Pancreas (tissue), 10 donors: ENCODE results near the gene NDUFC1. TPM values are rescaled to one million over a fixed set of nuclear protein-coding genes. Genes with fewer than 3 reads are reported as not detected.

Experiments
- ATAC-seq, 4 donors: fragments of 200-7000 bp; cut with Tn5 transposase; one replicate each; pipeline versions ENCODE4 v1.8.0 to v1.9.1; 2020; ENCODE audit warnings: mild to moderate bottlenecking in 4 of 4, moderate library complexity in 4 of 4
- DNase-seq, 6 donors: peaks; one replicate each; pipeline ENCODE4 v3.0.0-alpha.2; 2020
- FAIRE-seq: peaks from 2 replicates; lab custom pipeline; 2012; peaks lifted over from hg19 to GRCh38; lab: Jason Lieb, UNC
- H3K27ac ChIP-seq, 4 donors: fragments of 200-600 bp; sonication (generic); 1 replicate in 3 of 4; 2 replicates in 1 of 4; pipeline versions ENCODE4 v1.5.0 to v1.8.0; 2020
- H3K27me3 ChIP-seq, 4 donors: fragments of 200-600 bp; one replicate each; pipeline ENCODE4 v1.8.0; 2021
- H3K36me3 ChIP-seq, 3 donors: fragments of 200-600 bp; sonication (generic) in 1 of 3; one replicate each; pipeline versions ENCODE4 v1.5.0 to v1.8.0; 2020 to 2021
- H3K4me1 ChIP-seq, 3 donors: fragments of 200-600 bp; one replicate each; pipeline ENCODE4 v1.8.0; 2021
- H3K4me3 ChIP-seq, 4 donors: fragments of 200-600 bp; sonication (generic) in 2 of 4; one replicate each; pipeline versions ENCODE4 v1.5.0 to v1.8.0; 2020 to 2021
- H3K9me3 ChIP-seq, 4 donors: fragments of 200-600 bp; one replicate each; pipeline ENCODE4 v1.8.0; 2021
- CTCF ChIP-seq, 4 donors: fragments of 200-600 bp; sonication (generic) in 3 of 4; IDR thresholded peaks; one replicate each; pipeline versions ENCODE4 v1.5.0 to v1.8.0; 2021; ENCODE audit warnings: antibody characterized with exemption in 4 of 4
- WGBS, 2 donors: extraction: QIAGEN DNeasy Blood & Tissue Kit; methylation state at CpG; one replicate each; pipeline ENCODE4 v1.1.7; 2013; 5-methylcytosine and 5-hydroxymethylcytosine counted together
- intact Hi-C, 3 donors: fragments of 100-400 bp; cut with DNase I; formaldehyde crosslinking; loops; one replicate each; pipeline versions ENCODE4 v1.11.1 to v1.14.2; 2022
- polyA plus RNA-seq, 2 donors: library from polyadenylated mRNA; stranded (reverse); fragments of 200-250 nt; gene quantifications; one replicate each; pipeline ENCODE4 v1.2.3, GENCODE V29; 2013
- total RNA-seq, 6 donors: library from RNA; stranded (reverse); fragmentation: NEBNext Ultra II Directional in 4 of 6; extraction: Animal tissue kit (Norgen Biotek cat#: 25700) in 4 of 6; gene quantifications; one replicate each; pipeline versions ENCODE4 v1.2.1 to v1.2.4, GENCODE V29; 2021 to 2023
- donor health status: healthy with polysubstance abuse.
- donor health status: DM: no; HTN: no; CAD: no; lungs with moderate emphysema.
- donor health status: DM: no; HTN: no; CAD: no.
- donor health status: control.
- donor health status: control.
- donor health status: Bipolar disorder and iron deficiency.
- donor health status: DM: yes; HTN: yes; CAD: no.
- donor health status: DM: no; HTN: no; CAD: no.
- donor health status: DM: no; HTN: no; CAD: no.
- donor health status: DM: yes; HTN: yes; CAD: no.

Gene NDUFC1
- total and polyA plus RNA-seq, 8 donors = 19.8 to 80.6 (median 25.0) TPM

GRCh38 chr4:139241086-139241783, 61.0 kb downstream of the NDUFC1 start:
- DNase-seq (no peak), FAIRE-seq (no peak), ATAC-seq (no peak)
- Histone ChIP-seq H3K4me1 (peaks cover 0 to 4% (median 0%) of the 10 kb centered on the region in 3 donors), H3K36me3 (no peaks in the 10 kb centered on the region), H3K27ac (no peak overlapping the region), H3K4me3 (no peak overlapping the region), H3K9me3 (no peaks in the 10 kb centered on the region), H3K27me3 (no peaks in the 10 kb centered on the region)
- intact Hi-C loops = no loop called here
- no peak for TF ChIP-seq CTCF (IDR thresholded peaks at IDR 0.05)
- 83 to 85% methylated on average over 10 to 11 of the region's 11 CpGs for WGBS, 2 donors

Other genes starting within 250 kb of the NDUFC1 start
- 10 to 100 TPM; 16.6 to 31.6 (median 20.1) TPM for gene ELF2, start 125.3 kb downstream of the NDUFC1 start, total RNA-seq
- gene ELF2, start 125.3 kb downstream of the NDUFC1 start, polyA plus RNA-seq = 10 to 100 TPM in 1 of 2 donors, 1 to 10 TPM in 1; 9.0 to 14.9 TPM
- gene MGARP, start 22.3 kb downstream of the NDUFC1 start, total RNA-seq = under 1 TPM in 2 of 6 donors, not detected in 4; 0.25 TPM
- gene MGARP, start 22.3 kb downstream of the NDUFC1 start, polyA plus RNA-seq = under 1 TPM; 0.45 to 0.49 TPM
- gene NAA15, start 972 bp downstream of the NDUFC1 start, total RNA-seq = 10 to 100 TPM; 12.4 to 22.1 (median 16.8) TPM
- gene NAA15, start 972 bp downstream of the NDUFC1 start, polyA plus RNA-seq = 1 to 10 TPM; 3.2 to 3.9 TPM
- 1 to 10 TPM; 4.0 to 7.5 (median 4.7) TPM for gene RAB33B, start 151.6 kb upstream of the NDUFC1 start, total RNA-seq
- gene RAB33B, start 151.6 kb upstream of the NDUFC1 start, polyA plus RNA-seq = 1 to 10 TPM; 2.4 to 5.0 TPM